Astrocyte of the cerebellum (primary cell): ENCODE results near the gene CTTNBP2.

ENCODE experiments used
- DNase-seq: peaks from one replicate; pipeline ENCODE4 v3.0.0-alpha.2; 2011; ENCODE audit warnings: low read depth
- H3K4me3 ChIP-seq: 2 replicates; pipeline ENCODE4 v1.5.1; 2011; ENCODE audit warnings: mild to moderate bottlenecking, low read depth, low read length, moderate library complexity
- in situ Hi-C: cut with HindIII; loops from 2 replicates; pipeline ENCODE4 v1.10.0; 2017; ENCODE audit warnings: low sequenced_read_pairs
- TF ChIP-seq, protein P1 (sequence below): IDR thresholded peaks from 2 replicates; pipeline ENCODE4 v1.5.1; 2012; ENCODE audit warnings: low read length, low read depth, moderate library complexity, mild to moderate bottlenecking; ENCODE audit errors: missing control alignments

Gene CTTNBP2

DNA sequence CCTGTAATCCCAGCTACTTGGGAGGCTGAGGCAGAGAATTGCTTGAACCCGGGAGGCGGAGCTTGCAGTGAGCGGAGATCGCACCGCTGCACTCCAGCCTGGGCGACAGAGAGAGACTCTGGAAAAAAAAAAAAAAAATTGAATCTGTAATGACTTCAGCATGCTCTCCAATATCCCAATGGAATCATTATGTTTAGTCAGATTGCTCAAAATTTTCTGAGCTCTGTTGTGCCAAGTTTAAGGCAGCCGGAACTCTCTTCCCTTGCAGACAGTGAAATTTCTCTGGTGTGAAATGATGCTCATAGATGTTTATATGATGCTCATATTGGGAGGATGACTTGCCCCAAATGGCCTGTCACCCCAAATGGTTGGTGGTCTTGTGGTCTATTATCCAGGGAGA, 180.9 kb downstream of the CTTNBP2 start:
- no peak for DNase-seq
- in situ Hi-C loops = no loop called here
- TF ChIP-seq, protein P1, sequence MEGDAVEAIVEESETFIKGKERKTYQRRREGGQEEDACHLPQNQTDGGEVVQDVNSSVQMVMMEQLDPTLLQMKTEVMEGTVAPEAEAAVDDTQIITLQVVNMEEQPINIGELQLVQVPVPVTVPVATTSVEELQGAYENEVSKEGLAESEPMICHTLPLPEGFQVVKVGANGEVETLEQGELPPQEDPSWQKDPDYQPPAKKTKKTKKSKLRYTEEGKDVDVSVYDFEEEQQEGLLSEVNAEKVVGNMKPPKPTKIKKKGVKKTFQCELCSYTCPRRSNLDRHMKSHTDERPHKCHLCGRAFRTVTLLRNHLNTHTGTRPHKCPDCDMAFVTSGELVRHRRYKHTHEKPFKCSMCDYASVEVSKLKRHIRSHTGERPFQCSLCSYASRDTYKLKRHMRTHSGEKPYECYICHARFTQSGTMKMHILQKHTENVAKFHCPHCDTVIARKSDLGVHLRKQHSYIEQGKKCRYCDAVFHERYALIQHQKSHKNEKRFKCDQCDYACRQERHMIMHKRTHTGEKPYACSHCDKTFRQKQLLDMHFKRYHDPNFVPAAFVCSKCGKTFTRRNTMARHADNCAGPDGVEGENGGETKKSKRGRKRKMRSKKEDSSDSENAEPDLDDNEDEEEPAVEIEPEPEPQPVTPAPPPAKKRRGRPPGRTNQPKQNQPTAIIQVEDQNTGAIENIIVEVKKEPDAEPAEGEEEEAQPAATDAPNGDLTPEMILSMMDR = no peak
- H3K4me3 ChIP-seq = no peak overlapping the region

DNA sequence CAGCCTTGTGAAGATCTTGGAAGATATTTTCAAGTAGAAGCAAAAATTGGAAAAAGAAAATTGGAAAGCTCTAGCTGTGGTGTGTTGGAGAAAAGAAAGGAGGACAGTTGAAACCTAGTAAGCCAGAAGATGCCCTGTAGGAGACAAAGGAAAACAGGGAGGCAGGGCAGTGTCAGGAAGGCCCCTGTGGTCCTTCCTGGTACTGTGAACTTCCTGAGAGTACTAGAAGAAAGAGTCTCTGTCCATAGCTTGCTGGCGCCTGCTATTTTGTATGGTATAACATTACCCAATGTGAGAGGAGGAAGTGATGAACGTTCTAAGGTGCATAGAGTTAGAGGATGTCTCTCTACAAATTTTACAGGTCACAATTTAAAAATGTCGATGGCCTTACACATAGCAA, 183.1 kb downstream of the CTTNBP2 start:
- no peak for DNase-seq
- in situ Hi-C loops = no loop called here
- TF ChIP-seq, protein P1 = no peak
- no peak overlapping the region for H3K4me3 ChIP-seq

DNA sequence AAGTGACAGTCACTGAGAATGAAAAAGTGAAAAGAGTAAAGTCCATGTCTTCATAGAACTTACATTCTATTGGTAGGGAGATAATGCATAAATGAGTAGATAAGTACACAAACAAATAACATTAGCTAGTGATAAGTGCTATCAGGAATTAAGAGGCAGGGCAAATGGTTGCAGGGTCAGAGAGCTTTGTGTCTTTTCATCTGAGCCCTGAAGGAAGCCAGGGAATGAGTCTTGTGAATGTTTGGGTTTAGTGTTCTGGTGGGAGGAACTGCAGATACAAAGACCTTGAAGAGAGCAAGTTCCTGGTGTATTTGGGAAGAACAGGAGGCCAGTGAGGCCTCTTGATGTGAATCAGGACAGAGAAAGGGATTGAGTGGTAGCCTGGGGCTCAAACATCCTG, 183.8 kb downstream of the CTTNBP2 start:
- DNase-seq = no peak
- TF ChIP-seq, protein P1 = no peak
- H3K4me3 ChIP-seq = no peak overlapping the region
- in situ Hi-C loops = no loop called here

DNA sequence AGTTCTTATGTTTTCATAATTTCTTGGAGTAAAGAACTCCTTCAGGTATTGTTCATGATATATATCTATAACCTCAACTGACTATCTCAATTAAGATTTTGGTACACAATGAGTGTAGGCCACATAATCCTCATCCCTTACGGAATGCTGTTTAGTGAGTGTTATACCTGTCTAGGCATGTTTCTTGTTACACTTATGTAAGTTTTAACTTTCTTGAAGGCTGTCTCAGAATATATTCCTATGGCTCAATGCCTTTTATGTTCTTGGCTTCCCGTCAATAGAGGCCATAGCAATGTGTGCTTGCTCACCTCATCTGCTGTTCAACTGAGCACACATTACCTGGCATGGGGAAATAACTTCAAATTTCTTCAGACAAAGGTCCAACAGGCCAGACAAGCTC, 185.1 kb downstream of the CTTNBP2 start:
- TF ChIP-seq, protein P1 = no peak
- in situ Hi-C loops = no loop called here

DNA sequence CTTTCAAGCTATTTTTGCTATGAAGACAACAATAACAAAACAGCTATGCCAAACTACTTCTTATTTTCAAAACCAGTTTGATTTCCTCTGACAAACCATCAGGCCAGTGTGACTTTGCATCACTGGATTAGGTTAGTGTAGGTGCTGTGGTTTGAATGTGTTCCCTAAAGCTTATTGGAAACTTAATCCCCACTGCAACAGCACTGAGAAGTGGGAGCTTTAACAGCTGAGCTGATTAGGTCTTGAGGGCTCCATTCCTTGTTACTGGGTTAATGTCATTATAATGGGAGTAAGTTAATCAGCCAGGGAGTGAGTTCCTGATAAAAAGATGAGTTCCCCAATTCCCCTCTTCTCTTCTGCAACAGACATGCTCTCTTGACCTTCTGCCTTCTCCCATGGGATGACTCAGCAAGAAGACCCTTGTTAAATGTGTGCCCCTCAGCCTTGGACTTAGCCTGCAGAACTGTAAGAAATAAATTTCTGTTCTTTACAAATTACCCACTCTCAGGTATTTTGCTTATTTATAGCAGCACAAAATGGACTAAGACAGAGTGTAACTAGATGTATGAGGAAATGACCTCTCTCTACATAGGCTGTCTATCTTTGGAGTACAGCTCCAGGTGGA, 186.8 kb downstream of the CTTNBP2 start:
- in situ Hi-C loops = no loop called here
- TF ChIP-seq, protein P1 = no peak
- DNase-seq = no peak
- no peak overlapping the region for H3K4me3 ChIP-seq

More for the DNA sequence above, 185.1 kb downstream of the CTTNBP2 start:
- no peak overlapping the region for H3K4me3 ChIP-seq
- no peak for DNase-seq

DNA sequence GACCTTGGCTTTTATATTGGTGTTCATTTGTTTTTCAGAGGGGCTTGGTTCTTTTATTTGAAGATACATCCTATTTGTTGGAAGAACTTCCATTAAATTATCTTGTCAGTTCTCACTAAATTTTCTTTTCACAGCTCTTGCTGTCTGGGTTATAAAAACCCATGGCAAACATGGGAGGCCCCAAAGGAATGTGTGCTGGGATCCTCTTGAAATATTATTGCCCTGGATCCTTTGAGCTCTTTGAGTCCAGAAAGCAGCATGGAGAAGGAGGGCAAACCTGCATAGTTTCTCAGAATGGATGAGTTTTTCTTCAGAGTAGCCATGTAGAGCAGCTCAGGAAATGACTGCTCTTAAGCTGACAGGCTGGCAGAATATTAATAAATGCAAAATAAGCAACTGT, 187.4 kb downstream of the CTTNBP2 start:
- in situ Hi-C loops = no loop called here
- H3K4me3 ChIP-seq = no peak overlapping the region
- TF ChIP-seq, protein P1 = no peak
- no peak for DNase-seq
